Spleen (tissue), 7 donors: Measurements from ENCODE around the gene COTL1.

Source experiments
- POLR2A ChIP-seq, 3 donors: fragments of 450-650 bp; IDR thresholded peaks; one replicate each; pipeline ENCODE4 v1.5.1; 2017; ENCODE audit warnings: antibody characterized with exemption in 3 of 3, mild to moderate bottlenecking in 1 of 3
- TF ChIP-seq, protein P1 (sequence below), 11 experiments: fragments of 200-600 bp in 7 of 11; fragments of 450-650 bp in 4 of 11; sonication (generic) in 4 of 11; IDR thresholded peaks in 8 of 11; conservative IDR thresholded peaks in 3 of 11; 1 replicate in 7 of 11; 2 replicates in 4 of 11; pipeline versions ENCODE4 v1.4.0 to v1.8.0; 2016 to 2021; ENCODE audit warnings: antibody characterized with exemption in 11 of 11, inconsistent platforms in 4 of 11, mild to moderate bottlenecking in 1 of 11
- donor health status: DM: no; HTN: no; CAD: no; lungs with moderate emphysema.
- donor health status: DM: no; HTN: no; CAD: no.
- donor health status: DM: no; HTN: no; CAD: no.

DNA sequence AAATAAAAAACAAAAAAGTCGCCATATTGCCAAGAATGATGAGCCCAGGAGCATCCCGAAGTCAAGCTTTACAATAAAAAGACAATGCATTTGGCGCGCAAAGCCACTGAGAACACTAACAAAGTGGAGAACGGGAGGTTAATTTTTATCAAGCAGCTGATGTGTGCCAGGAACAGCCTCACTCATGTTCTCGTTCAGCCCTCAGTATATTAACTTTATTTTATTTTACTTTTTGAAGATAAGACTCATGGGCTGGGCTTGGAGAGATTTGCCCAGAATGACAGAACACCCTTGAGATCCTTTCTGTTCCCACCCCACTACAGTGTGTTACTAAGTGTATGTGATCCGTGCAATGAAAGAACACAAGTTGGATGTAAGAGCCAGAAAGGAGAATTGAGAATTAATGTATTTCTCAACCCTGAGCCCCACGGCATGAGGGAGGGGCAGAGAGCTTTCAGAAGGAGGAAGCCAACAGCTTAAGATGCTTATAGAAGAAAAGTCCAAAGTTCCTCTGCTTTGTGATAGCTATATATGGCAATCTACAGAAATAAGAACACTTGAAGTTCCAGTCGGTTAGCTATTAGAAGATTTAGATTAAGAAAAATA is 48.4 kb downstream of the COTL1 start:
- no peak for TF ChIP-seq POLR2A (IDR thresholded peaks at IDR 0.05)
- TF ChIP-seq, protein P1, sequence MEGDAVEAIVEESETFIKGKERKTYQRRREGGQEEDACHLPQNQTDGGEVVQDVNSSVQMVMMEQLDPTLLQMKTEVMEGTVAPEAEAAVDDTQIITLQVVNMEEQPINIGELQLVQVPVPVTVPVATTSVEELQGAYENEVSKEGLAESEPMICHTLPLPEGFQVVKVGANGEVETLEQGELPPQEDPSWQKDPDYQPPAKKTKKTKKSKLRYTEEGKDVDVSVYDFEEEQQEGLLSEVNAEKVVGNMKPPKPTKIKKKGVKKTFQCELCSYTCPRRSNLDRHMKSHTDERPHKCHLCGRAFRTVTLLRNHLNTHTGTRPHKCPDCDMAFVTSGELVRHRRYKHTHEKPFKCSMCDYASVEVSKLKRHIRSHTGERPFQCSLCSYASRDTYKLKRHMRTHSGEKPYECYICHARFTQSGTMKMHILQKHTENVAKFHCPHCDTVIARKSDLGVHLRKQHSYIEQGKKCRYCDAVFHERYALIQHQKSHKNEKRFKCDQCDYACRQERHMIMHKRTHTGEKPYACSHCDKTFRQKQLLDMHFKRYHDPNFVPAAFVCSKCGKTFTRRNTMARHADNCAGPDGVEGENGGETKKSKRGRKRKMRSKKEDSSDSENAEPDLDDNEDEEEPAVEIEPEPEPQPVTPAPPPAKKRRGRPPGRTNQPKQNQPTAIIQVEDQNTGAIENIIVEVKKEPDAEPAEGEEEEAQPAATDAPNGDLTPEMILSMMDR (IDR thresholded peaks at IDR 0.05 in 8 of 11, conservative IDR thresholded peaks at IDR 0.05 in 3 of 11): no peak
